HCT116 (cell line): ENCODE data around the gene PLA2G4B.

Experiments
- FOSL1 ChIP-seq: IDR thresholded peaks from 2 replicates; pipeline ENCODE4 v1.6.1; 2012; ENCODE audit warnings: low read depth
- POLR2AphosphoS5 ChIP-seq: IDR thresholded peaks from 2 replicates; pipeline ENCODE4 v1.6.1; 2011; ENCODE audit warnings: mild to moderate bottlenecking, low read depth, low read length, moderate library complexity
- TF ChIP-seq, protein P1 (sequence below), 3 experiments: fragments of 200-600 bp in 1 of 3; sonication (generic) in 1 of 3; IDR thresholded peaks in 2 of 3; conservative IDR thresholded peaks in 1 of 3; 2 replicates each; pipeline ENCODE4 v1.5.1; 2012 to 2017; ENCODE audit warnings: low read depth in 2 of 3, low read length in 2 of 3, antibody characterized with exemption in 1 of 3, borderline replicate concordance in 1 of 3, control low read depth in 1 of 3, mild to moderate bottlenecking in 1 of 3, mixed read lengths in 1 of 3, mixed run types in 1 of 3, moderate library complexity in 1 of 3; ENCODE audit not compliant: insufficient read depth in 1 of 3

DNA sequence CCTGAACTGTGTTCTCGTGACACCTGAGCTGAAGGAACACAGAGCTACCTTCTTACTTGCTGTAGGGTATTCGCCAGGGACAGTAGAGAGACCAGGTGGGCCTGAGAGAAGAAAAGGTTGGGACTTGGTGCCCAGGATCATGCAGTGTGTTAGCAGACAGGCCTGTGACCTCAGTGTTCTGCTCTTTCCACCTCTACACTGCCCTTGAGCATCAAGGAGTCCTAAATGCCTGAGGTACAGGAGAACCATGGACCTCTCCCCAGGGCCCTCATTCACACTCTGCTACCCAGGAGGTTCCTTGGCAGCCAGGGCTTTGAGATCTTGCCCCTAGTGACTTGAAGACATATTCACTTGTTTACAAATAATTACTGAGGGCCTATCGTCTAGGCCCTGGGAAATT, 32.9 kb upstream of the PLA2G4B start:
- TF ChIP-seq, protein P1, sequence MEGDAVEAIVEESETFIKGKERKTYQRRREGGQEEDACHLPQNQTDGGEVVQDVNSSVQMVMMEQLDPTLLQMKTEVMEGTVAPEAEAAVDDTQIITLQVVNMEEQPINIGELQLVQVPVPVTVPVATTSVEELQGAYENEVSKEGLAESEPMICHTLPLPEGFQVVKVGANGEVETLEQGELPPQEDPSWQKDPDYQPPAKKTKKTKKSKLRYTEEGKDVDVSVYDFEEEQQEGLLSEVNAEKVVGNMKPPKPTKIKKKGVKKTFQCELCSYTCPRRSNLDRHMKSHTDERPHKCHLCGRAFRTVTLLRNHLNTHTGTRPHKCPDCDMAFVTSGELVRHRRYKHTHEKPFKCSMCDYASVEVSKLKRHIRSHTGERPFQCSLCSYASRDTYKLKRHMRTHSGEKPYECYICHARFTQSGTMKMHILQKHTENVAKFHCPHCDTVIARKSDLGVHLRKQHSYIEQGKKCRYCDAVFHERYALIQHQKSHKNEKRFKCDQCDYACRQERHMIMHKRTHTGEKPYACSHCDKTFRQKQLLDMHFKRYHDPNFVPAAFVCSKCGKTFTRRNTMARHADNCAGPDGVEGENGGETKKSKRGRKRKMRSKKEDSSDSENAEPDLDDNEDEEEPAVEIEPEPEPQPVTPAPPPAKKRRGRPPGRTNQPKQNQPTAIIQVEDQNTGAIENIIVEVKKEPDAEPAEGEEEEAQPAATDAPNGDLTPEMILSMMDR (IDR thresholded peaks at IDR 0.05 in 2 of 3, conservative IDR thresholded peaks at IDR 0.05 in 1 of 3; ENCODE audit: borderline replicate concordance in 1 of 3, insufficient read depth in 1 of 3, low read depth in 2 of 3, low read length in 2 of 3) = no peak
- no peak for TF ChIP-seq FOSL1
- no peak for TF ChIP-seq POLR2AphosphoS5
